GM06990 (cell line): ENCODE measurements around the gene UQCRQ.

ENCODE experiments used
- DNase-seq: peaks from one replicate; pipeline ENCODE4 v3.0.0-alpha.2; 2011; ENCODE audit not compliant: insufficient read length; ENCODE audit errors: extremely low read depth
- H3K27me3 ChIP-seq: replicated peaks from 2 replicates; pipeline ENCODE4 v1.6.0; 2011; ENCODE audit warnings: low read length; ENCODE audit not compliant: control insufficient read depth, insufficient read depth
- H3K36me3 ChIP-seq: 2 replicates; pipeline ENCODE4 v1.5.1; 2011; ENCODE audit warnings: low read length; ENCODE audit not compliant: control insufficient read depth, insufficient read depth
- H3K4me3 ChIP-seq: replicated peaks from 2 replicates; pipeline ENCODE4 v1.5.1; 2011; ENCODE audit warnings: low read depth, mild to moderate bottlenecking, control low read depth, low read length
- CTCF ChIP-seq: IDR thresholded peaks from 2 replicates; pipeline ENCODE4 v1.5.1; 2011; ENCODE audit warnings: low read length, control low read depth, mild to moderate bottlenecking, inconsistent platforms; ENCODE audit not compliant: insufficient read depth, poor library complexity, severe bottlenecking

UQCRQ gene

GRCh38 chr5:132866342-132867045 is at the start of gene UQCRQ, which contains the start of gene GDF9:
TSS of gene UQCRQ (plus strand) at chr5:132866642. CDS start at chr5:132866882, 240 bp downstream.
TSS of gene GDF9 (minus strand) at chr5:132866469. CDS start at chr5:132864533, 1,936 bp downstream.
- Histone ChIP-seq H3K27me3 (no peaks in the 10 kb centered on the region), H3K4me3 (peak within 1 kb of the TSS; percentile 94), H3K36me3 (peaks cover 5% of the 10 kb centered on the region)
- TF ChIP-seq CTCF, result peak; percentile 34
- peak; percentile 94 for DNase-seq

- H3K27me3 ChIP-seq, result no peaks in the 10 kb centered on the region
- DNase-seq, result no peak
- TF ChIP-seq CTCF, result no peak
- H3K4me3 ChIP-seq, result no peak overlapping the region
- no peaks in the 10 kb centered on the region for H3K36me3 ChIP-seq
These were observed 49.4 kb upstream of the UQCRQ start for GRCh38 chr5:132817011-132817410.

- Histone ChIP-seq H3K27me3 (no peaks in the 10 kb centered on the region), H3K36me3 (no peaks in the 10 kb centered on the region), H3K4me3 (peak overlapping the region; percentile 19; the same call in 1 of the 2 replicates)
- TF ChIP-seq CTCF, result no peak
- DNase-seq, result no peak
These were observed 47.0 kb upstream of the UQCRQ start for GRCh38 chr5:132819468-132819867.

- H3K36me3 ChIP-seq, result no peaks in the 10 kb centered on the region
- no peak overlapping the region for H3K4me3 ChIP-seq
- peak; percentile 55 for DNase-seq
- H3K27me3 ChIP-seq, result no peaks in the 10 kb centered on the region
- peak; percentile 83 for TF ChIP-seq CTCF
These were observed 46.2 kb upstream of the UQCRQ start for GRCh38 chr5:132820162-132820754.

- Histone ChIP-seq H3K36me3 (no peaks in the 10 kb centered on the region), H3K27me3 (no peaks in the 10 kb centered on the region), H3K4me3 (no peak overlapping the region)
- DNase-seq, result no peak
- no peak for TF ChIP-seq CTCF
These were observed 45.1 kb upstream of the UQCRQ start for GRCh38 chr5:132821350-132821749.

GRCh38 chr5:132821791-132822190 is 44.7 kb upstream of the UQCRQ start:
- DNase-seq, result no peak
- Histone ChIP-seq H3K36me3 (no peaks in the 10 kb centered on the region), H3K4me3 (no peak overlapping the region), H3K27me3 (no peaks in the 10 kb centered on the region; the same call in 1 of the 2 replicates)
- no peak for TF ChIP-seq CTCF
